K562 (cell line): ENCODE data around the gene NR1H2. TPM values are rescaled to one million over a fixed set of nuclear protein-coding genes. Genes with fewer than 3 reads are reported as not detected.
A peak's percentile ranks its signal among the peaks of the same experiment; 100 is the strongest.

Source experiments
- ARHGAP35 ChIP-seq: fragments of 450-650 bp; IDR thresholded peaks from 2 replicates; pipeline ENCODE4 v1.6.1; 2018; ENCODE audit not compliant: partially characterized antibody
- CBX1 ChIP-seq: sonication (generic); IDR thresholded peaks from 2 replicates; pipeline ENCODE4 v1.6.1; 2016; ENCODE audit warnings: antibody characterized with exemption, low read depth, mild to moderate bottlenecking
- CREB3L1 ChIP-seq: fragments of 450-650 bp; IDR thresholded peaks from 2 replicates; pipeline ENCODE4 v1.6.1; 2014; ENCODE audit warnings: low read depth, mild to moderate bottlenecking, moderate library complexity, borderline replicate concordance
- CREB5 ChIP-seq: fragments of 250-450 bp; sonication (Bioruptor Pico); IDR thresholded peaks from 2 replicates; pipeline ENCODE4 v1.5.0; 2020; ENCODE audit warnings: mild to moderate bottlenecking
- GTF2B ChIP-seq: IDR thresholded peaks from 2 replicates; pipeline ENCODE4 v1.6.1; 2011; ENCODE audit not compliant: insufficient read length; ENCODE audit errors: extremely low read depth
- HMGN3 ChIP-seq: IDR thresholded peaks from 2 replicates; pipeline ENCODE4 v1.6.1; 2011; ENCODE audit warnings: borderline replicate concordance, low read depth, mild to moderate bottlenecking, mixed read lengths, low read length; ENCODE audit not compliant: insufficient read length; ENCODE audit errors: extremely low read depth
- HMGXB4 ChIP-seq: sonication (generic); formaldehyde crosslinking; IDR thresholded peaks from 2 replicates; pipeline ENCODE4 v1.8.1; 2023; ENCODE audit warnings: mild to moderate bottlenecking, missing genetic modification reagents
- KLF1 ChIP-seq: fragments of 450-650 bp; IDR thresholded peaks from 2 replicates; pipeline ENCODE4 v1.6.1; 2016; ENCODE audit warnings: missing genetic modification characterization, missing compliant biosample characterization
- MCM3 ChIP-seq: fragments of 450-650 bp; IDR thresholded peaks from 2 replicates; pipeline ENCODE4 v1.6.1; 2016
- POLR3G ChIP-seq: IDR thresholded peaks from 2 replicates; pipeline ENCODE4 v1.6.1; 2011; ENCODE audit not compliant: insufficient read length, insufficient replicate concordance; ENCODE audit errors: extremely low read depth
- PREB ChIP-seq: sonication (generic); formaldehyde crosslinking; IDR thresholded peaks from 2 replicates; pipeline ENCODE4 v1.8.1; 2023; ENCODE audit warnings: mild to moderate bottlenecking, missing genetic modification reagents
- RB1 ChIP-seq: fragments of 450-650 bp; IDR thresholded peaks from 2 replicates; pipeline ENCODE4 v1.6.1; 2017; ENCODE audit warnings: low read depth, mild to moderate bottlenecking
- SMARCA5 ChIP-seq: fragments of 450-650 bp; IDR thresholded peaks from 2 replicates; pipeline ENCODE4 v1.6.1; 2016
- SUPT5H ChIP-seq: fragments of 450-650 bp; IDR thresholded peaks from 2 replicates; pipeline ENCODE4 v1.6.1; 2016
- TCF15 ChIP-seq: fragments of 250-450 bp; sonication (Bioruptor Pico); IDR thresholded peaks from 2 replicates; pipeline ENCODE4 v1.8.0; 2022; ENCODE audit warnings: moderate library complexity, mild to moderate bottlenecking, inconsistent platforms
- ZFP36 ChIP-seq: fragments of 150-350 bp; IDR thresholded peaks from 2 replicates; pipeline ENCODE4 v1.6.1; 2018; ENCODE audit warnings: low read length, low read depth; ENCODE audit not compliant: partially characterized antibody
- ZHX1 ChIP-seq: fragments of 150-350 bp; conservative IDR thresholded peaks from 2 replicates; pipeline ENCODE4 v1.6.1; 2014; ENCODE audit warnings: low read length
- polyA plus RNA-seq, 8 experiments: library from polyadenylated mRNA; depleted of rRNA in 4 of 8; stranded (reverse) in 5 of 8; unstranded in 3 of 8; fragments of >200 nt; fragmentation: Nextera tagmentation in 2 of 8; fragmentation: Illumina TruSeq in 1 of 8; extraction: Ambion mirVana in 2 of 8; extraction: Trizol in 1 of 8; gene quantifications; 2 replicates each; pipeline versions ENCODE4 v1.2.1 to v1.2.3, GENCODE V29; 2011 to 2014; ENCODE audit warnings: inconsistent platforms in 1 of 8, missing spikeins in 1 of 8
- total RNA-seq, 7 experiments: library from RNA; depleted of rRNA in 6 of 7; stranded (reverse); fragments of >200 nt in 6 of 7; fragmentation: Illumina TruSeq in 2 of 7; extraction: Trizol in 2 of 7; gene quantifications; 2 replicates each; pipeline versions ENCODE4 v1.2.1 to v1.2.3, GENCODE V29; 2011 to 2021; ENCODE audit warnings: low replicate concordance in 1 of 7

The NR1H2 gene
- total and polyA plus RNA-seq, 9 of the 15 experiments (the other 6 are each of a cell fraction or from before 2014, with no cell fraction given), result 0.11 to 73.8 (median 24.0) TPM

GRCh38 chr19:50368649-50369570 is 7.3 kb upstream of the NR1H2 start (continued):
- no peak for TF ChIP-seq TCF15 (CRISPR knock-in tag)
- peak; percentile 60 for TF ChIP-seq SUPT5H
- TF ChIP-seq GTF2B, result no peak
- no peak for TF ChIP-seq HMGXB4 (CRISPR knock-in tag)
- no peak for TF ChIP-seq POLR3G
- TF ChIP-seq RB1, result 0 out of 2 replicates have a peak, but pooled peaks have one; percentile 20
- no peak for TF ChIP-seq CREB3L1
- no peak for TF ChIP-seq HMGN3
- 0 out of 2 replicates have a peak, but pooled peaks have one; percentile 20 for TF ChIP-seq SMARCA5
- no peak for TF ChIP-seq KLF1 (tag)
- no peak for TF ChIP-seq ZFP36
- TF ChIP-seq ZHX1, result no peak
- no peak for TF ChIP-seq CREB5 (CRISPR knock-in tag)
- TF ChIP-seq PREB (CRISPR knock-in tag), result no peak
- no peak for TF ChIP-seq CBX1
- TF ChIP-seq ARHGAP35, result no peak
- no peak for TF ChIP-seq MCM3
